C4-2B (cell line): ENCODE results near the gene RNU6-1.

Source experiments
- CTCF ChIP-seq: fragments of 450-650 bp; conservative IDR thresholded peaks from 2 replicates; pipeline ENCODE4 v1.5.1; 2017; ENCODE audit warnings: mild to moderate bottlenecking
- ZFX ChIP-seq: fragments of 450-650 bp; IDR thresholded peaks from 2 replicates; pipeline ENCODE4 v1.6.1; 2017

GRCh38 chr15:67843571-67844387 lies 3.9 kb upstream of the RNU6-1 start:
- TF ChIP-seq CTCF (no peak), ZFX (no peak)
